HCT116 (cell line): Measurements from ENCODE around the gene WDR27. TPM values are rescaled to one million over a fixed set of nuclear protein-coding genes. Genes with fewer than 3 reads are reported as not detected.

Experiments
- ATAC-seq: fragments of 200-7000 bp; cut with Tn5 transposase; 2 replicates; pipeline ENCODE4 v1.9.1; 2020; ENCODE audit warnings: mild to moderate bottlenecking, moderate library complexity
- BruUV-seq: library from RNA; stranded (reverse); fragments of 400-500 nt; replicated peaks from 2 replicates; lab custom pipeline; 2021; lab: Mats Ljungman, UMichigan
- CTCF ChIA-PET: fragments of 300-600 bp; sonication (Branson Sonifier 250); formaldehyde crosslinking; loops from one replicate; lab custom pipeline; 2021; ENCODE audit warnings: antibody characterized with exemption; lab: Charles Lee
- POLR2A ChIA-PET: fragments of 300-600, 350-600 bp; sonication (Branson Sonifier 250); formaldehyde crosslinking; loops from one replicate; lab custom pipeline; 2021; ENCODE audit warnings: antibody characterized with exemption; lab: Charles Lee
- RAD21 ChIA-PET, 2 experiments: fragments of 300-600 bp; sonication (Branson Sonifier 250); formaldehyde crosslinking; loops; one replicate each; lab custom pipeline; 2023; ENCODE audit warnings: low total read pairs in 2 of 2; ENCODE audit not compliant: uncharacterized antibody in 2 of 2, unreplicated experiment in 2 of 2, low non-redundant PET in 1 of 2; lab: Charles Lee
- DNase-seq: peaks from one replicate; pipeline ENCODE4 v3.0.0-alpha.2; 2010; ENCODE audit warnings: low read depth, low spot score
- H2AFZ ChIP-seq: fragments of 200-600 bp; shearing (Covaris generic), sonication (generic); 2 replicates; pipeline ENCODE4 v1.6.1; 2017; ENCODE audit warnings: low read depth, mixed run types, mixed read lengths, antibody characterized with exemption, low read length; ENCODE audit not compliant: poor library complexity, severe bottlenecking
- H3K27ac ChIP-seq: 2 replicates; pipeline ENCODE4 v1.5.1; 2012; ENCODE audit warnings: low read depth, low read length
- H3K27me3 ChIP-seq: fragments of 200-600 bp; sonication (generic); 2 replicates; pipeline ENCODE4 v1.6.1; 2016; ENCODE audit warnings: mixed run types, low read length, mixed read lengths; ENCODE audit not compliant: insufficient read depth
- H3K36me3 ChIP-seq, 2 experiments: fragments of 200-500 bp in 1 of 2; fragments of 200-600 bp in 1 of 2; sonication (Bioruptor generic) in 1 of 2; sonication (generic) in 1 of 2; 2 replicates each; pipeline versions ENCODE4 v1.5.1 to v1.6.1; 2014 to 2016; ENCODE audit warnings: low read length in 2 of 2, inconsistent platforms in 1 of 2, mixed read lengths in 1 of 2, mixed run types in 1 of 2; ENCODE audit not compliant: insufficient read depth in 2 of 2, control insufficient read depth in 1 of 2
- H3K4me1 ChIP-seq, 2 experiments: fragments of 200-600 bp in 1 of 2; sonication (generic) in 1 of 2; 2 replicates each; pipeline versions ENCODE4 v1.5.1 to v1.6.1; 2012 to 2017; ENCODE audit warnings: low read length in 2 of 2, inconsistent platforms in 1 of 2, mild to moderate bottlenecking in 1 of 2, mixed read lengths in 1 of 2, mixed run types in 1 of 2, moderate library complexity in 1 of 2; ENCODE audit not compliant: insufficient read depth in 2 of 2, control insufficient read depth in 1 of 2
- H3K4me2 ChIP-seq: fragments of 200-600 bp; sonication (generic); 2 replicates; pipeline ENCODE4 v1.6.1; 2017; ENCODE audit warnings: mixed run types, low read length, mixed read lengths
- H3K4me3 ChIP-seq, 2 experiments: fragments of 200-600 bp in 1 of 2; sonication (generic) in 1 of 2; replicated peaks in 1 of 2; 2 replicates each; pipeline ENCODE4 v1.5.1; 2011 to 2016; ENCODE audit warnings: low read length in 2 of 2, control low read depth in 1 of 2, low read depth in 1 of 2, mild to moderate bottlenecking in 1 of 2, mixed read lengths in 1 of 2, mixed run types in 1 of 2
- H3K79me2 ChIP-seq: fragments of 200-600 bp; sonication (generic); 2 replicates; pipeline ENCODE4 v1.6.1; 2017; ENCODE audit warnings: mild to moderate bottlenecking, mixed run types, low read length, moderate library complexity, mixed read lengths; ENCODE audit not compliant: insufficient read depth
- H3K9ac ChIP-seq: fragments of 200-600 bp; sonication (generic); 2 replicates; pipeline ENCODE4 v1.6.1; 2016; ENCODE audit warnings: low read length, mixed read lengths
- H3K9me2 ChIP-seq: fragments of 200-600 bp; sonication (generic), shearing (Covaris generic); 2 replicates; pipeline ENCODE4 v1.6.1; 2017; ENCODE audit warnings: mixed run types, mild to moderate bottlenecking, moderate library complexity; ENCODE audit not compliant: insufficient read depth
- H3K9me3 ChIP-seq, 2 experiments: fragments of 200-500 bp in 1 of 2; fragments of 200-600 bp in 1 of 2; sonication (Bioruptor generic) in 1 of 2; sonication (generic) in 1 of 2; 2 replicates each; pipeline ENCODE4 v1.6.1; 2014 to 2017; ENCODE audit warnings: low read length in 2 of 2, mixed read lengths in 2 of 2, inconsistent platforms in 1 of 2, low read depth in 1 of 2, mild to moderate bottlenecking in 1 of 2, mixed run types in 1 of 2, moderate library complexity in 1 of 2; ENCODE audit not compliant: control insufficient read depth in 1 of 2, insufficient read depth in 1 of 2
- H4K20me1 ChIP-seq: fragments of 200-600 bp; sonication (generic), shearing (Covaris generic); 2 replicates; pipeline ENCODE4 v1.6.1; 2017; ENCODE audit warnings: mixed run types, mild to moderate bottlenecking, moderate library complexity; ENCODE audit not compliant: insufficient read depth
- CBX3 ChIP-seq: IDR thresholded peaks from 2 replicates; pipeline ENCODE4 v1.6.1; 2012; ENCODE audit warnings: low read depth
- CEBPB ChIP-seq: IDR thresholded peaks from 2 replicates; pipeline ENCODE4 v1.6.1; 2012; ENCODE audit warnings: low read depth
- ELF1 ChIP-seq: IDR thresholded peaks from 2 replicates; pipeline ENCODE4 v1.6.1; 2012; ENCODE audit warnings: low read depth, borderline replicate concordance
- POLR2A ChIP-seq: IDR thresholded peaks from 2 replicates; pipeline ENCODE4 v1.7.0; 2011; ENCODE audit warnings: borderline replicate concordance; ENCODE audit not compliant: insufficient read depth, insufficient read length; ENCODE audit errors: extremely low read depth
- RAD21 ChIP-seq: IDR thresholded peaks from 2 replicates; pipeline ENCODE4 v1.6.1; 2012; ENCODE audit warnings: low read depth, mild to moderate bottlenecking
- SIN3A ChIP-seq: IDR thresholded peaks from 2 replicates; pipeline ENCODE4 v1.6.1; 2012; ENCODE audit warnings: low read depth
- SP1 ChIP-seq: IDR thresholded peaks from 2 replicates; pipeline ENCODE4 v1.6.1; 2012; ENCODE audit warnings: low read depth
- ZFX ChIP-seq: fragments of 450-650 bp; IDR thresholded peaks from 2 replicates; pipeline ENCODE4 v1.6.1; 2017
- intact Hi-C: fragments of 100-400 bp; cut with micrococcal nuclease; formaldehyde crosslinking; loops from 2 replicates; pipeline ENCODE4 v1.10.0; 2022
- total RNA-seq: library from RNA; stranded (reverse); gene quantifications from one replicate; pipeline ENCODE4 v1.2.1, GENCODE V29; 2021; ENCODE audit not compliant: unreplicated experiment
- TF ChIP-seq, protein P1 (sequence below): IDR thresholded peaks from 2 replicates; pipeline ENCODE4 v1.6.1; 2012
- TF ChIP-seq, protein P2 (sequence below): IDR thresholded peaks from 2 replicates; pipeline ENCODE4 v1.6.1; 2011; ENCODE audit warnings: mild to moderate bottlenecking, low read length, moderate library complexity; ENCODE audit not compliant: insufficient replicate concordance; ENCODE audit errors: extremely low read depth

Gene WDR27
- total RNA-seq, 1 experiment from 2014 or later: 60.6 TPM

DNA sequence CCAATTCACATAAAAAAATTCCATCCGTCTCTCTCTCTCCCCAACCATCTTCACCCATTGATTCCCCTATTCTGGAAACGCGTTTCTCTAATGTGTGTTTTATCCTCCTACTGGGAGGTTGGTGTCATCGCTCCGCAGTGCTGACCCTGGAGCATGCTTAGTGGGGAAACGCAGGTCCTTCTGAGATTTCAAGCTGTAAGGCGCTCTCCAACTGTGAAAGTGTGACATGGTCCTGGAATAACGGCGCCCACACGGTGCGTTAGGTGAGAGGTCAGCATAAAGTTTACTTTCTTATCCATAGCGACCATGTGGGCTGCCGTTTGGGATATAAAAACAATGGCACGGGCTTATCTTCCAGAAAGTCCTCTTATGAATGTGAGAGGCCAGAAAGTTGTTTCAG is 123.9 kb downstream of the WDR27 start (continued):
- TF ChIP-seq, protein P1, sequence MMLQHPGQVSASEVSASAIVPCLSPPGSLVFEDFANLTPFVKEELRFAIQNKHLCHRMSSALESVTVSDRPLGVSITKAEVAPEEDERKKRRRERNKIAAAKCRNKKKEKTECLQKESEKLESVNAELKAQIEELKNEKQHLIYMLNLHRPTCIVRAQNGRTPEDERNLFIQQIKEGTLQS: no peak
- no peak for TF ChIP-seq CBX3
- TF ChIP-seq ZFX: no peak
- TF ChIP-seq RAD21: no peak

DNA sequence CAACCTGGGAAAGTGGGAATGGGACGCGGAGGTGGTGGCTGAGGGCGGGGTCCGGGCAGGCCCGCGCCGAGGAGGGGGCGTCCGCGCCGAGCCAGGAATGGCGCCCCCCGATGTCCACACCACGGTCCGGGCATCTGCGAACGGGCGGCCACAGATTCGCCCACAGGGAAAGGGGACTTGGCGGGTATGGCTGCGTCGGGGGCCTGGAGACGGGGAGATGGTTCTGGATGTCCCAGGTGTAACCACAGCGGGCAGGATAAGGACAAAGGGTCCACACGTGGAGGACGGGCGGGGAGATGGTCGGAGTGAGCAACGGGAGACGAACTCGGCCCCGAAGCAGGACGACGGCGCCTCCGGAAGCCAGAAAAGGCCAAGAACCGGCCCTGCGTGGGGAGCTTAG is 124.6 kb downstream of the WDR27 start:
- Histone ChIP-seq H3K27me3 (no peaks in the 10 kb centered on the region), H3K4me2 (no peak overlapping the region), H3K79me2 (no peaks in the 10 kb centered on the region), H3K9me3 (no peaks in the 10 kb centered on the region), H3K4me3 (no peak overlapping the region), H3K27ac (no peak overlapping the region), H2AFZ (no peak overlapping the region), H3K9ac (no peak overlapping the region), H3K4me1 (no peaks in the 10 kb centered on the region), H3K36me3 (no peaks in the 10 kb centered on the region), H4K20me1 (no peaks in the 10 kb centered on the region), H3K9me2 (no peaks in the 10 kb centered on the region)
- intact Hi-C loops: no loop called here
- ChIA-PET RAD21 (no interaction called here), CTCF (no interaction called here), POLR2A (no interaction called here)
- TF ChIP-seq ELF1 (no peak), CEBPB (no peak), SIN3A (no peak), POLR2A (no peak), SP1 (no peak)
- TF ChIP-seq, protein P2, sequence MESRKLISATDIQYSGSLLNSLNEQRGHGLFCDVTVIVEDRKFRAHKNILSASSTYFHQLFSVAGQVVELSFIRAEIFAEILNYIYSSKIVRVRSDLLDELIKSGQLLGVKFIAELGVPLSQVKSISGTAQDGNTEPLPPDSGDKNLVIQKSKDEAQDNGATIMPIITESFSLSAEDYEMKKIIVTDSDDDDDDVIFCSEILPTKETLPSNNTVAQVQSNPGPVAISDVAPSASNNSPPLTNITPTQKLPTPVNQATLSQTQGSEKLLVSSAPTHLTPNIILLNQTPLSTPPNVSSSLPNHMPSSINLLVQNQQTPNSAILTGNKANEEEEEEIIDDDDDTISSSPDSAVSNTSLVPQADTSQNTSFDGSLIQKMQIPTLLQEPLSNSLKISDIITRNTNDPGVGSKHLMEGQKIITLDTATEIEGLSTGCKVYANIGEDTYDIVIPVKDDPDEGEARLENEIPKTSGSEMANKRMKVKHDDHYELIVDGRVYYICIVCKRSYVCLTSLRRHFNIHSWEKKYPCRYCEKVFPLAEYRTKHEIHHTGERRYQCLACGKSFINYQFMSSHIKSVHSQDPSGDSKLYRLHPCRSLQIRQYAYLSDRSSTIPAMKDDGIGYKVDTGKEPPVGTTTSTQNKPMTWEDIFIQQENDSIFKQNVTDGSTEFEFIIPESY: no peak
- DNase-seq (no peak), ATAC-seq (no peak)
- no TSS peak for BruUV-seq
